ENCODE measurements around the gene ZNF236.

GRCh38 chr18:77002496-77002895, 180.1 kb downstream of the ZNF236 start:
- TF ChIP-seq CTCF (IDR thresholded peaks at IDR 0.05) = no peak
- TF ChIP-seq POLR2A (IDR thresholded peaks at IDR 0.05) = no peak
